ENCODE results near the gene OMA1. TPM values are rescaled to one million over a fixed set of nuclear protein-coding genes. Genes with fewer than 3 reads are reported as not detected.

Gene OMA1
- total RNA-seq, result 42.6 TPM
- polyA plus RNA-seq (ENCODE audit: insufficient read depth, low read depth, low replicate concordance), result 24.8 TPM
- long read RNA-seq, donor 1, result 0 reads
- long read RNA-seq, donor 2, result 0 reads
- long read RNA-seq, donor 3, result 0 reads
- long read RNA-seq, donor 4, partial matches to known transcripts, result 0 of 1 reads
- long read RNA-seq, donor 4, other reads (novel, unspliced or antisense), result 0 of 1 reads
- long read RNA-seq, donor 5, result 0 reads
- long read RNA-seq, donor 6, partial matches to known transcripts, result 0 of 1 reads
- long read RNA-seq, donor 6, other reads (novel, unspliced or antisense), result 0 of 1 reads
- long read RNA-seq, donor 7, partial matches to known transcripts, result 0 of 22 reads
- long read RNA-seq, donor 7, other reads (novel, unspliced or antisense), result 22 of 22 reads
- long read RNA-seq, donor 8, result 0 reads
- long read RNA-seq, donor 9, result 0 reads
- long read RNA-seq, donor 10, result 0 reads

DNA sequence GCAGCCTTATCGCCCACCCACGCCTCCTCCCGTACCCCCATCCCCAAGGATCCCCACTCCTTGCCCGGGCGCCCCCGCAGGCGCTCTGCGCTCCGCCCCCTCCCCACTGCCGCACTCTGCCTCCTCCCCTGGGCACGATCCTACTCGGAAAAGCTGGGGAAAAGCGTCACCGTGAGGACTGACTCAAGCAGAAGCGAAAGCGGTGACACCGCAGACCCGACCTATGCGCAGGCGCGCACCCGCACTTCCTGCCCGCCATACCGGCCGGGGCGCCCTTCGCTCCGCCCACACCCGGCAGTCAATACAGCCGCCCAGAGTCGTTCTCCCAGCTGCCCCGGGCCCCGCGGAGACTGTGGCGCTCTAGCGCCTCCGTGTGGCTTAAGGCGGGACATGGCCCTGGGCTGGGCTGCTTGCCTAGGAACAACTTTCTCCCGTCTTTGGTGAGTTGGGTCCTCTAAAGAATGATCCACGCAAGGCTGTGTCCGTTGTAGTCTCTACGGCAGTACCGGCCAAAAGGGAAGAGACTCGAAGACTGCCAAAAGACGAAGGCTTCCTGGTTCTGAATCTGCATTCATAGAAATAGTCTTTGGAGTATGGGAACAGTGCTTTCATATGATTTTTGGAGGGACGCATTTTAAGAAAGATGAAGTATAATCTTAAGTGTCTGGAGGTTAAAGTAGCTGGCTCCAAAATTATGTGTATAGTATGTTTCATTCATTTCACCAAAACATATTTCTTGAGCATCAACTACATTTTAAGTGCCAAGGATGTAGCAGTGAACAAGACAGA, at the start of gene OMA1:
Gene OMA1 (minus strand): TSS at position 207 of the 789 bp plus-strand sequence. CDS start 7,432 bp downstream, outside the sequence.
- TF ChIP-seq, protein P1, sequence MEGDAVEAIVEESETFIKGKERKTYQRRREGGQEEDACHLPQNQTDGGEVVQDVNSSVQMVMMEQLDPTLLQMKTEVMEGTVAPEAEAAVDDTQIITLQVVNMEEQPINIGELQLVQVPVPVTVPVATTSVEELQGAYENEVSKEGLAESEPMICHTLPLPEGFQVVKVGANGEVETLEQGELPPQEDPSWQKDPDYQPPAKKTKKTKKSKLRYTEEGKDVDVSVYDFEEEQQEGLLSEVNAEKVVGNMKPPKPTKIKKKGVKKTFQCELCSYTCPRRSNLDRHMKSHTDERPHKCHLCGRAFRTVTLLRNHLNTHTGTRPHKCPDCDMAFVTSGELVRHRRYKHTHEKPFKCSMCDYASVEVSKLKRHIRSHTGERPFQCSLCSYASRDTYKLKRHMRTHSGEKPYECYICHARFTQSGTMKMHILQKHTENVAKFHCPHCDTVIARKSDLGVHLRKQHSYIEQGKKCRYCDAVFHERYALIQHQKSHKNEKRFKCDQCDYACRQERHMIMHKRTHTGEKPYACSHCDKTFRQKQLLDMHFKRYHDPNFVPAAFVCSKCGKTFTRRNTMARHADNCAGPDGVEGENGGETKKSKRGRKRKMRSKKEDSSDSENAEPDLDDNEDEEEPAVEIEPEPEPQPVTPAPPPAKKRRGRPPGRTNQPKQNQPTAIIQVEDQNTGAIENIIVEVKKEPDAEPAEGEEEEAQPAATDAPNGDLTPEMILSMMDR (IDR thresholded peaks at IDR 0.05; ENCODE audit: borderline replicate concordance, extremely low read depth, insufficient read depth), result peak; percentile 97
- intact Hi-C loops (cut with DNase I), result no loop called here
- Histone ChIP-seq H3K4me1 (ENCODE audit: control insufficient read depth in 2 of 3, insufficient read depth in 2 of 3, low read depth in 1 of 3, low read length in 3 of 3) (peaks cover 0 to 11% (median 6%) of the 10 kb centered on the region in 3 donors), H3K36me3 (ENCODE audit: control insufficient read depth in 2 of 3, insufficient read depth in 3 of 3, low read length in 3 of 3) (no peaks in the 10 kb centered on the region), H3K9ac (ENCODE audit: low read length in 3 of 3) (peak within 1 kb of the TSS; percentile 66 to 84 (median 66)), H3K9me3 (ENCODE audit: control insufficient read depth in 2 of 3, insufficient read depth in 1 of 3, low read length in 3 of 3) (no peaks in the 10 kb centered on the region), H3K4me3 (ENCODE audit: low read length in 3 of 3) (peak within 1 kb of the TSS; percentile 69 to 83 (median 75)), H3K27me3 (ENCODE audit: control insufficient read depth, insufficient read depth, low read length) (no peaks in the 10 kb centered on the region), H3K27ac (ENCODE audit: low read depth in 2 of 2, low read length in 2 of 2) (peak within 1 kb of the TSS; percentile 96 to 97)
- FAIRE-seq, result peak; percentile 72
- peak; percentile 97 to 99 (median 98) for DNase-seq

DNA sequence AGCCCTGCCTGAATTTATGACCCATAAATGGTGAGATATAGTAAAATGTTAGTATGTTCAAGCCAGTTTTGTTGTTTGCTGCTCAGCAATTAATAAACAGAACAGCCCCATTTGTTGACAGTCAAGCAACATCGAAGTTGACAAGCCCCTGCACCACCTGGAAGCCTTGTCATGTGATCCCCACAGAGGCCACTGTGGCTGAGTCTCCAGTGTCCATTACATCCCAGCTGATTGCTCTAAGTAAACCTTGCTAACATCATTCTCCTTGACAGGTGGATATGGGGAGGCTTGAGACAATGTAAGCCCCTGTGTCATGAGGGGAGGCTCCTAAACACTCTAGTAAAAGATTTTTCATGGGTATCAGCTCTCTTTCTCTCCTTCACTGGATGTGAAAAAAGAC, 48.0 kb upstream of the OMA1 start:
- DNase-seq (peak in 4 of 5 donors; percentile 65 to 81 (median 74)), FAIRE-seq (no peak)
- Histone ChIP-seq H3K36me3 (ENCODE audit: control insufficient read depth in 2 of 3, insufficient read depth in 3 of 3, low read length in 3 of 3) (no peaks in the 10 kb centered on the region), H3K4me1 (ENCODE audit: control insufficient read depth in 2 of 3, insufficient read depth in 2 of 3, low read depth in 1 of 3, low read length in 3 of 3) (peaks cover 5 to 10% (median 5%) of the 10 kb centered on the region in 3 donors), H3K9ac (ENCODE audit: low read length in 3 of 3) (no peak overlapping the region), H3K4me3 (ENCODE audit: low read length in 3 of 3) (no peak overlapping the region), H3K9me3 (ENCODE audit: control insufficient read depth in 2 of 3, insufficient read depth in 1 of 3, low read length in 3 of 3) (no peaks in the 10 kb centered on the region), H3K27ac (ENCODE audit: low read depth in 2 of 2, low read length in 2 of 2) (no peak overlapping the region), H3K27me3 (ENCODE audit: control insufficient read depth, insufficient read depth, low read length) (no peaks in the 10 kb centered on the region)
- TF ChIP-seq, protein P1 (IDR thresholded peaks at IDR 0.05; ENCODE audit: borderline replicate concordance, extremely low read depth, insufficient read depth), result no peak
- intact Hi-C loops (cut with DNase I), result no loop called here

DNA sequence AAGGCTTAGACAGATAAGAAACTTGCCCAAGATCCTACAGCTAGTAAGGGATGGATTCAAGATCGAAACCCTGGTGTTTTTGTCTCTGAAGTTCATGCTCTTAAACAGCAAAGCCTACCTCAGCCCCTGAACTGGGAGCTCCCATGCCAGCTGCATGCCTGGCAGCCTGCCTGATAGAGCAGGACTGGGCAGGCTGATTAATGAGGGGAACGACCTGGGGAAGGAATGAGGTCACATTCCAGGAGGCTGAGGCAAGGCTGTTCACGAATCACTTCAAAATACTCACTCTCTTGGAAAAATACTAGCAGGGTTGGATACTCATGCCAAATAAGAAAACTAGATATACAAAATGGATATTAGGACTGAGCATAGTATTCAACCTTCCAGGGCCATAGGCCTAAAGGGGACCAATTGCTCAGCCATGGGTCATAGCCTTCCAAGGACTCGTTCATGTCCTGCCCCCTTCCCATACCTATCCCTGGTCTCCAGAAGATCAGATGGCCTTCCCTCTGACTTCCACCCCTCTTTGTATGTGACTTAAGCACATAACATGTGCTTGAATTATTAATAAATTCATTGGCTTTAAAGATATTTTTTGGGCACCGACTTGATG, 46.1 kb upstream of the OMA1 start:
- FAIRE-seq, result peak; percentile 97
- H3K27me3 ChIP-seq (ENCODE audit: control insufficient read depth, insufficient read depth, low read length), result no peaks in the 10 kb centered on the region
- TF ChIP-seq, protein P1 (IDR thresholded peaks at IDR 0.05; ENCODE audit: borderline replicate concordance, extremely low read depth, insufficient read depth), result no peak
- peak overlapping the region in 1 of 3 donors; percentile 8 for H3K9ac ChIP-seq (ENCODE audit: low read length in 3 of 3)
- no peaks in the 10 kb centered on the region for H3K36me3 ChIP-seq (ENCODE audit: control insufficient read depth in 2 of 3, insufficient read depth in 3 of 3, low read length in 3 of 3)
- intact Hi-C loops (cut with DNase I), result no loop called here
- H3K27ac ChIP-seq (ENCODE audit: low read depth in 2 of 2, low read length in 2 of 2), result peak overlapping the region; percentile 68 to 82
- DNase-seq, result peak; percentile 80 to 95 (median 90)
- no peaks in the 10 kb centered on the region for H3K9me3 ChIP-seq (ENCODE audit: control insufficient read depth in 2 of 3, insufficient read depth in 1 of 3, low read length in 3 of 3)
- peaks cover 5 to 10% (median 5%) of the 10 kb centered on the region in 3 donors for H3K4me1 ChIP-seq (ENCODE audit: control insufficient read depth in 2 of 3, insufficient read depth in 2 of 3, low read depth in 1 of 3, low read length in 3 of 3)
- no peak overlapping the region for H3K4me3 ChIP-seq (ENCODE audit: low read length in 3 of 3)

Data from kidney (tissue), 22 donors.